ENCODE data around the gene ISCU.

ISCU gene

GRCh38 chr12:108592033-108592909 is 29.9 kb downstream of the ISCU start:
- no peak for DNase-seq

- DNase-seq = no peak
Observed at GRCh38 chr12:108594323-108594903, 32.0 kb downstream of the ISCU start.

DNA sequence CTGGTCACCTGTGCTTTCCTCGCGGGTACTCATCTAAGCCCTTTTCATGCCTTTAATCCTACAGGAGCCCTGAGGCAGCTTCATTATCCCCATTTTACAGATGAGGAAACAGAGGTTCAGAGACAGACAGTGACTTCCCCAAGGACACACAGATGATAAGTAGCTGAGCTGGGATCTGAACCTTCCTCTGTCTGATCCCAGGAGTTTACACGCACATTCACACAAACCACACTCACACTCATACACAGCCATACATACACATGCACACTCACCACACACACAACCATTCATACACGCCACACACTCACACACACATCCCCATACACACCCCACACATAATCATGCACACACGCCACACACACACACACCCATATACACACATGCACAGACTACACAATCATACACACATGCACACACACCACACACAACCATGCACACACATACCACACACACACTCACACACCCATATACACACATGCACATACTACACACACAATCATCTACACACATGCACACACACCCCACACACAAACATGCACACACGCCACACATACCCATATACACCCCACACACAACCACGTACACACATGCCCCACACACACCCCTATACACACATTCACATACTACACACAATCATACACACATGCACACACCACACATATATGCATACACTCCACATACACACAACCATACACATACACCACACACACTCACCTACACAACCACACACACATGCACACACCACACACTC is 32.7 kb downstream of the ISCU start:
- no peak for DNase-seq

GRCh38 chr12:108595711-108596647 is 33.6 kb downstream of the ISCU start:
- DNase-seq = no peak

GRCh38 chr12:108596854-108597558 is 34.6 kb downstream of the ISCU start:
- no peak for DNase-seq

DNA sequence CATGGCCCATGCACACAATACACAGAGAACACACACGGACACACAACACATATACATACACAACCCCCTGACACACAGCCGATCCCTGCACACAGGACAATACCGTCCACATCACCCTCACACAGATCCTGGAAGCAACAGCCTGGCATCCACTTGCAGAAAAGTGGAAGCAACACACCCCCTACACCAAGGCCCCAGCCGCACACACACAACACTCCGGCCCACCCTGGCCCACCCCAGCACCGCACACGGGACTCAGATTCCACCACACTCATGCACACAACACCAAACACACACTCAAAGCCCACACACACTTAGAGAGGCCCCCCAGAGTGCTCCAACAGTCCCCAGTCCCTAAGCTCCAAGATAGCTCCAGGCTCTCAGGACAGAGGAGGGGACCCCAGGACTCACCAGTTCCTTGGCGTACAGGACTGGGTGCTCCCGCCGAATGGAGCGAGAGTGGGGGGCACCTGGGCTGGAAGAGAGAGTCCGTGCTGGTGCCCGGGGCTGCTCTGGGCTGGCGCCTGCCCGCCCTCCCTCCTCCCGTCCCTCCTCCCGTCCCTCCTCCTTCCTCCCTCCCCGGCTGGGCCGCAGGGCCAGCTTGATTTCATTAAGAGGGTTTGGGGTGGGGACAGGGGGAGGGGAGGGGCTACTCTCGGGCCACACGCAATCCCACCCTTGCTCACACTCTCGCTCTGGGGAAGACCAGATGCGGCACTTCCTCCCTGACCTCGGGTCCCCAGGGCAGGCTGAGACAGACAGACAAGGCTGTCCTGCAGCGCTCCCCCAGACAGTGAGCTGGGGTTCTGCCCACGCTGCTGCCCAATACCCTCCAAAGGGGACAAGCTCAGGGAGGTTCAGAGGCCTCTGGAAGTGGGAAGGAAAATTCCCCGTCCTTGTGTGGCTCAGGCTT is 35.4 kb downstream of the ISCU start, which contains the start of gene TMEM119:
Gene TMEM119, minus strand, starts transcription at position 526 of the 913 bp plus-strand sequence. CDS start 5,701 bp downstream, outside the sequence.
- DNase-seq = no peak

DNA sequence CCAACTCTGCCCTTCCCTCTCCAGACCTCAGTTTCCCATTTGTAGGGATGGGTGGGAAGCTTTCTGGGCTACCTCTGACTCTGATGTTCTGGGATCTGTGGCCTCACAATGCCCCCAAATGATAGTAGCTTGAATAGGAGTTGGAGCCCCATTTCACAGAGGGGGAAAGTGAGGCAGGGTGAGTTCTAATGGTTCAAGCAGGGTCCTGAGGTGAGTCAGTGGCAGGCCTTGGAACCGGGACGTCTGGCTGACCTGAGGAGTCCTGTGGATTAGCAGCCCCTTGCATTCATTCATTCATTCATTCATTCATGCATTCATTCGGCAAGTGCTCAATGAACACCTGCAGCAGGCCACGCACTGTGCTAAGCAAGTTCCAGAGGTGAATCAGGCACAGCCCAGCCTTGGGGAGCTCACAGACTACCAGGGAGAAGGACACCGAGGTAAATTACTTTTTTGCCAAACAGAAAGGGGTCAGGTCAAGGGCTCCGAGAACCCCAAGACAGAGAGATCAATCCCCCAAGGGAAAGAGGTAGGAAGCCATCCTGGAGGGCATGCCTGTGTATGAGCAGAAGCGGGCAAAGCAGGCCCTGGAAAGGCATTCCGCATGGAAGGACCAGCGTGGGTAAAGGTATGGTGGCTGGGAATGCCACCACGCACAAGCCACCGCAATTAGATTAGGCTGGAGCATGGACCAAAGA is 36.3 kb downstream of the ISCU start:
- no peak for DNase-seq

DNA sequence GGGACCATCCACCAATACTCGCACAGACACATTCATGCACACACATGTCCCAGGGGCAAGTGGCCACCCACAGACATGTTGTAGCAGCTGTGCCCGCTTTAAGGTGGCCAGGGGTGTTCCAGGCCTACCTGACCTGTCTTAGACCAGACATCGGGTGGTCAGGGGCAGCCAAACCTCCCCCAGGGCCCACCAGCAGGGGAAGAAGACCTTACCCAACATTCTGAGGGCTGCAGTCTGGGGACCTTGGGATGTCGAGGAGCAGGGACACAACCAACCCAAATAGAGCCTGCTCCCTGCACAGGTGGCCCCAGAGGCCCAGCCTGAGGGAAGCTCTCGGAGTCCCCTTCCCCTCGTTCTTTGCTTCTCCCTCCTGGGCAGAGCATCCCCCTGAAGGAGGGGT is 37.1 kb downstream of the ISCU start:
- no peak for DNase-seq

GRCh38 chr12:108599948-108600701 is 37.7 kb downstream of the ISCU start:
- no peak for DNase-seq

GRCh38 chr12:108600702-108601007 is 38.3 kb downstream of the ISCU start:
- DNase-seq = no peak

GRCh38 chr12:108602209-108602705 is 39.9 kb downstream of the ISCU start:
- DNase-seq = no peak

DNA sequence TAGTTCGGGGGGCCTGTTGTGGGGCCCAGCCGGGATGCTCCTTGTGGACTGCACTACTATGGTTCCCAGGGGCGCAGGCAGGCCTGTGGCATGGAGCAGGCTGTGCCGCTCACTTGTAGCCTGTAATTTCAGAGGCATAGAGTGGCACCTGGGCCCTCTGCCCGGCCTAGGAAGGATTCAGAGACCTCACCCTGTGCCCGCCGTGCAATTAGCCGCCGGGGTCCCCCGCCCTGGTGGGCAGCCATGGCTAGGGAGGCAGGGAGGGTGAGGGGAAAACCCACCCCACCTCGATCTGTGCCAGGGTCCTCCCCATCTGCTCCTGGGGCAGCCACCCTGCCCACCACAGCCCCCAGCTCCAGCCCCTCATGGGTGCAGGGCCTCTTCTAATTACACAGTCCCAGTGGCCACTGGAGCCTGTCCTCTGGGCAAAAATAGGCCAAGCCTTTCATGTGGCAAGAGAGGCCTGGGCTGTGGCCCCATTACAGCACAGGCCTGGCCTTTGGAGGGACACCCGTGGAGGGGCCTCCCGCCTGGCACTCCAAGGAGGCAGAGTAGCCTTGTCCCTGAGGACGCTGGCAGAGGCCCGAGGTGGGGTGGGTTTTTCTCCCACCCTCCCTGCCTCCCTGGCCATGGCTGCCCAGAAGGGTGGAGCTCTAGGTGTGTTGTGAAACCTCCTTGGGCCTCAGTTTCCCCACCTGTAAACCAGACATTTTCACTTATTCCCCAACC is 40.7 kb downstream of the ISCU start:
- no peak for DNase-seq

GRCh38 chr12:108603743-108604142 is 41.3 kb downstream of the ISCU start:
- DNase-seq = no peak

DNA sequence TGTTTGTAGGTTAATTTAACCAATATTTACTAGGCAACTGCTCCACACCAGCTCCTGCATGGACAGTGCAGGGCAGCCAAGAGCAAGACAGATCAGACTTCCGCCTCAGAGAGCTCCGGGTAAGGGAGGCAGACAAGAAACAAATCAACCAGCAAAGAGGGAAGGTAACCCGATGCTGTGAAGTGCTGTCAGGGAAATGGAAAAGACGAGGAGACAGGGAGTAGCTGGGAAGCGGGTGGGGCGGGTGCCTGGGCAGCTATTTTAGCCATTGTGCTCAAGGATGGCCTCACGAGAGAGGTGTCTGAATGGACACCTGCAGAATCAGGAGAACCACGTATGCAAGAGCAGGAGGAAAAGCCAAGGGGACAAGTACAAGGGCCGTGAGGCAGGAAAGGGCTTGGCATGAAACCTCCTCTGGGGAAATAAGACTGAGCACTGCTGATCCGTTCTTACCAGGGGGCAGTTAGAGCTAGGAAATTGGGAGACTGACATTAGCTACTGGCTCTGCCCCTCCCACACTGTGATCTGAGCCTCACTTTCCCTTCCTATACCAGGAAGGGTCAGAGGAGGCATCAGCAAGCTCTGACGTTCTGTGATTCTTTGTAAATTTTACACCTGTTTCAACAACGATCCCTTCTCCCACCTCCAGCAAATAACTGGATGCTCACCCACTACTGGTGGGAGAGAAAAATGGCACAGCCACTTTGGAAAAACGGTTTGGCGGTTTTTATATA is 42.0 kb downstream of the ISCU start:
- DNase-seq = no peak

DNA sequence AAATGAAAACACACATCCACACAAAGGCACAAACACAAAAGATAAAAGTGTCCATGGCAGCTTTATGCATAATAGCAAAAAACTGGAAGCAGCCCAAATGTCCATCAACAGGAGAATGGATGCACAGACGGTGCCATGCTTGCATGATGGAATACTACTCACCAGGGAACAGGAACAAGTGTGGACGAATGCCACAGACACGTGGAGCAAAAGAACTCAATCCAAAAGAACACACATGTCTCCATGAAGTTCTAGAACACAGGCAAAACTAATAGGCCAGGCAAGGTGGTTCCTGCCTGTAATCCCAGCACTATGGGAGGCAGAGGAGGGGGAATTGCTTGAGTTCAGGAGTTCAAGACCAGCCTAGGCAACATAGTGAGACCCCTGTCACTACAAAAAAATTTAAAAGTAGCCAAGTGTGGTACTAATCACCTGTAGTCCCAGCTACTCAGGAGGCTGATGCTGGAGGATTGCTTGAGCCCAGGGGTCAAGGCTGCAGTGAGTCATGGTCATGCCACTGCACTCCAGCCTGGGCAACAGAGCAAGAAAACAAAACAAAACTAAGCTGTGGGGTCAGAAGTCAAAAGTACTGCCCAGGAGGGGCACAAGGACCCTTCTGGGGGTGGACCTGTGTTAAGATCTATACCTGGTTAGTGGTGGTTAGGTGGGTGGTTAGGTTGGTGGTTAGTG is 42.7 kb downstream of the ISCU start:
- no peak for DNase-seq

GRCh38 chr12:108605690-108606406 is 43.5 kb downstream of the ISCU start:
- DNase-seq = no peak

DNA sequence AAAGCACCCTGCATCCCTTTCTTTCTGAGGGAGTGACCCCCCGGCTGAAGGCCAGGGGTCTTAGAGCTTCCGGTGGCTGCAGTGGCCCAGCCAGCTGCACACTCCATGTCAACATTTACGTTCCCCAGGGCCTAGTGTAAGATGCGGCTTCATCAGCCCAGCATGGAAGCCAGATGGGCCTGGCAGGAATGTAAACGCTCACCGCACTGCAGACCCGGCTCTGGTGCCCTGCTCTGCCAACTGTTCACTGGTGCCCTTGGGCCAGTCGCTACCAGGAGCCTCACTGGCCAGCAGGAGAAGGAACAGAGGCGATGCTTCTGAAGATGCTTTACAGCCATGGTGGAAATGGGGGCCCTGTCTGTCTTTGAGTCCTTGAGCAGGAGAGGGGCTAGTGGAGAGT is 44.1 kb downstream of the ISCU start:
- no peak for DNase-seq
